GM12892 (cell line): ENCODE measurements around the gene ARMC10.

ENCODE experiments used
- POLR2A ChIP-seq: IDR thresholded peaks from 2 replicates; pipeline ENCODE4 v1.6.1; 2011; ENCODE audit warnings: low read depth, low read length, control low read depth
- POLR2AphosphoS5 ChIP-seq: IDR thresholded peaks from 2 replicates; pipeline ENCODE4 v1.6.1; 2011; ENCODE audit warnings: low read depth, low read length, control low read depth
- TAF1 ChIP-seq: IDR thresholded peaks from 2 replicates; pipeline ENCODE4 v1.6.1; 2011; ENCODE audit warnings: low read depth, mild to moderate bottlenecking, control low read depth, low read length, borderline replicate concordance

DNA sequence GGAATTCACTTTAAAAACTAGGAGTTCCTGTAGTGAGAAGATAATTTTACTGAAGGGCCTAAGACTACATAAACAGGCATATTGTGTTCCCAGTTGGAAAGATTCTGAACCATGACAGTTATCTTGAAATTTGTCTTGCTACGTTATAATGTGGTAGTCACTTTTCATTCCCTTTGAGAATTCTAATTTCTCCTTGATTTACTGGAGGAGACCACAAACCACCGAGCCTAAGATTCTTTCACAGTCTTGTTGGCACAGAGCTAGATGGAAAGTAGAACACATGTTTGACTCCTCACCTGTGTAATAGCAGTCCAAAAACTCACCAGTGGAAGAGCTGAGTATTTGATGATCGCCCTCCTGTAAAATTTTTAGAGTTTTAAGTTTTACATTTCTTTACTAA lies 4.9 kb downstream of the ARMC10 start:
- TF ChIP-seq POLR2A (no peak), POLR2AphosphoS5 (no peak), TAF1 (no peak)
